ENCODE measurements around the gene NPFF.

- TF ChIP-seq, protein P1, sequence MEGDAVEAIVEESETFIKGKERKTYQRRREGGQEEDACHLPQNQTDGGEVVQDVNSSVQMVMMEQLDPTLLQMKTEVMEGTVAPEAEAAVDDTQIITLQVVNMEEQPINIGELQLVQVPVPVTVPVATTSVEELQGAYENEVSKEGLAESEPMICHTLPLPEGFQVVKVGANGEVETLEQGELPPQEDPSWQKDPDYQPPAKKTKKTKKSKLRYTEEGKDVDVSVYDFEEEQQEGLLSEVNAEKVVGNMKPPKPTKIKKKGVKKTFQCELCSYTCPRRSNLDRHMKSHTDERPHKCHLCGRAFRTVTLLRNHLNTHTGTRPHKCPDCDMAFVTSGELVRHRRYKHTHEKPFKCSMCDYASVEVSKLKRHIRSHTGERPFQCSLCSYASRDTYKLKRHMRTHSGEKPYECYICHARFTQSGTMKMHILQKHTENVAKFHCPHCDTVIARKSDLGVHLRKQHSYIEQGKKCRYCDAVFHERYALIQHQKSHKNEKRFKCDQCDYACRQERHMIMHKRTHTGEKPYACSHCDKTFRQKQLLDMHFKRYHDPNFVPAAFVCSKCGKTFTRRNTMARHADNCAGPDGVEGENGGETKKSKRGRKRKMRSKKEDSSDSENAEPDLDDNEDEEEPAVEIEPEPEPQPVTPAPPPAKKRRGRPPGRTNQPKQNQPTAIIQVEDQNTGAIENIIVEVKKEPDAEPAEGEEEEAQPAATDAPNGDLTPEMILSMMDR (conservative IDR thresholded peaks at IDR 0.05 in 1 of 2, IDR thresholded peaks at IDR 0.05 in 1 of 2; ENCODE audit: low read depth in 1 of 2, low read length in 2 of 2), result no peak
- TF ChIP-seq EZH2 (IDR thresholded peaks at IDR 0.05; ENCODE audit: low read length, missing control alignments), result no peak
These were observed 45.7 kb downstream of the NPFF start for GRCh38 chr12:53461591-53461990.

Measured in fibroblast of lung (primary cell).